ENCODE measurements around the gene KARS1.
"Not testable (repeated sequence)": the region's sequence is repeated elsewhere in the genome, so short reads cannot be mapped to it uniquely, and the experiment has no call there.

KARS1 gene

GRCh38 chr16:75624921-75625334 is 22.5 kb downstream of the KARS1 start:
- DNase-seq (ENCODE audit: low read depth) = no peak

DNA sequence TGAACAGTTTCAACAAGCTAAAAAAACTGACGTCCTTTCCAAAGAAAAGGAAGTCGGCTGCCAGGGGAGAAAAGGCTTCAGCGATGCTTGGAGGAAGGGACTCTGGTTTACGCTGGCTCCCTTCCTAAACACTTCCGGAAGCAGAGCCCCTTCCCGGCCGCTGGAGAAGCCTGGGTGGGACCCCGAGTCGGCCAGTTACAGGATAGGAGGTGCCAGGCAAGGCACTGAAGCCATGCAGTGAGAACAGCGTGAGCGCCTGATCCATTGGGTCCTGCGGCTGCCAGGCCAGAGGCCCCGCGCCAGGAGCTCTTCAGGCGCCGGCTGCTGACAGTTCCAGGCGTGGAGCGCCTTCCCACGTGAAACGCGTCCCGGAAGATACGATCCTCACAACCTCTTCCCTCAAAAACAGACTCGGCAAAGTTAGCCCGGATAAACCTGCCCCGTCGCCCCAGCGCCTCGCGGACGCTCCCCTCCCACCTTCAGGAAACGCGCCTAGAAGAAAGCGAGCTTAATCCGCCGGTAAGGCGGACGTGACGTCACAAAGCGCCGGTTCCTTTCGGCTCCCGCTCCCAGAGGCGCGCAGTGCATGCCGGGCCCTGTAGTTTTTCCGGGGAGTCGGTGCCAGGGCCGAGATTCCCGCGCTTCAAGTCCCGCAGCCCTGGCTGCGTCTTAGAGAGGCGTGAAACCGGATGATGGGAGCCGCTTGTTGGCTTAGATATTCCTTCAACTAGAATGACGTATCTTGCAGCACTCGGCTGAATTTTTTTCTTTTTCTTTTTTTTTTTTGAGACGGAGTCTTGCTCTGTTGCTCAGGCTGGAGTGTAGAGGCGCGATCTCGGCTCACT is 24.5 kb downstream of the KARS1 start, which contains the start of gene ADAT1:
ADAT1 (minus strand) TSS at position 521 of the 845 bp plus-strand sequence. CDS start 2,482 bp downstream, outside the sequence.
- peak; percentile 99 for DNase-seq (ENCODE audit: low read depth)

GRCh38 chr16:75621170-75621477 is 26.3 kb downstream of the KARS1 start:
- no peak for DNase-seq (ENCODE audit: low read depth)

- DNase-seq (ENCODE audit: low read depth) = peak; percentile 24
These were observed 26.9 kb downstream of the KARS1 start for GRCh38 chr16:75620326-75621169.

DNA sequence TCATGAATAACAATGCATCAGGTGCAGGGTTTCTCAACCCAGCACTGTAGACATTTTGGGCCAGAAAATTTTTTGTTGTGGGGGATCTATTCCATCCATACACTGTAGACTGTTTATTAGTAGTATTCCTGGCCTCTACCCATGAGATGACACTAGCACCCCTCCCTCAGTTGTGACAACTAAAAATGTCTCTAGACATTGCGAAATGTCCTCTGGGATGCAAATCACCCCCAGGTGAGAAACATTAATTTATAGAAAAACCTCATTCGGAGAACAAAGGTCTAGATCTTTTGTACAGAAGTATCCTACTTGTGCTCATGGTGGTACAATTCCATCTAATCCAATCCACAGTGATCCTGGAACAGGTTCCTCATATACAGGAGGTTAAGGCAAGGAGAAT is 28.7 kb downstream of the KARS1 start:
- no peak for DNase-seq (ENCODE audit: low read depth)

- no peak for DNase-seq (ENCODE audit: low read depth)
These were observed 30.3 kb downstream of the KARS1 start for GRCh38 chr16:75617121-75617520.

DNA sequence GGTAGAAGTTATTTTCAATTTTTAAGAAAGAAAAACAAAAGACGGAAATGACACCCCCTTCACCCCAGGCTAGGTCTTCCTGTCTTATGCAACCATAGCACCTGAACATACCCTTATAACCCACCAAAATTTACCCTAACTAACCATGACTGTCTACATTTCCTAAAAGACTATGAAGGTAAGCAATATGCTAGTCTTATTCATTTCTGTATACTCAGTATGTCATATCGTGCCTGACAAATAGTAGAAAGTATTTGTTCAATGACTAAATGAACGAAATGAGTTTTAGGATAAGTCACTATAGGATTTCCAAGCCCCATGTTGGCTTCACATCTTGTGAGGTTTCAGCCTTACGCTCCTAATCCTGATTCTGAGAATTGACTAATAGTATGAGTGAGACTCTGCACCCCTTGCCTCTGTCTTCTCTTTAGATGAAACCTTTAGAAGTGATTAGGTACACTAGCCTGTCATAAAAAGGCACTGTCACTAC is 30.9 kb downstream of the KARS1 start:
- DNase-seq (ENCODE audit: low read depth) = no peak

DNA sequence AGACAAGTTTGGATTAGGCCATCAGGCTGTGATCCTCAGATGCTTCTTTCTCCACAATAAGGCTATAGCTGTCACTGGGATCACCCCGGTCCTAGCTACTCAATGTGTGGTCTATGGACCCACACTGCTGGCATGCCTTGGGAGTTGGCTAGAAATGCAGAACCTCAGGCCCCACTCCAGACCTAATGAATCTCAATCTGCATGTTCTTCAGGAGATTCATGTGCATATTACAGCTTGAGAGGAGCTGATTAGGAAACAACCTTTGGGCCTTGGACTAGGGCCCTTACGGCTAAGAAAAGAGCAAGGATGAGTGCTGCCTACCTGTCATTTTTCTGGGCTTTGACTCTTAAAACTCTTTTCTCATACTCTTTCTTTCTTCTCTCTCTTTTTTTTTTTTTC is 31.8 kb downstream of the KARS1 start:
- no peak for DNase-seq (ENCODE audit: low read depth)

GRCh38 chr16:75614066-75614897 is 33.2 kb downstream of the KARS1 start:
- DNase-seq (ENCODE audit: low read depth) = no peak

- no peak for DNase-seq (ENCODE audit: low read depth)
These were observed 41.0 kb downstream of the KARS1 start for GRCh38 chr16:75606507-75606906.

DNA sequence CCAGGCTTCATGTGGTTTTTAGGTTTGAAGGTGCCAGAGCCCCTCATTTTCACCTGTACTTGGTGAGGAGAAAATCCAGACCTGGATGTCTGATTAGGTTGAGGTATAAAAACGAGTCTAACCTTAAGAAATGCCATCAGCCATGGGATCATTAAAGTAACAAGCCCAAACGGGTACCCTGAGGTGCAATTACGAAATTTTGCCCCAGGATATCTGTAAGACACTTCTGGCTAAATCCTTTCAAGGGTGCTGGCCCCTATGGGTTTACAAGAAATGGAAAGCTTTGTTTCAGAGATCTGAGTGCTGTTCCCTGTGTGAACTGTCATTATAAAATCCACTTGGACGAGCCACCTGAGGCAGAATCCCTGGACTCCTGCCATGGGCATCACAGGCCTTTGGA is 44.2 kb downstream of the KARS1 start:
- DNase-seq (ENCODE audit: low read depth) = no peak

DNA sequence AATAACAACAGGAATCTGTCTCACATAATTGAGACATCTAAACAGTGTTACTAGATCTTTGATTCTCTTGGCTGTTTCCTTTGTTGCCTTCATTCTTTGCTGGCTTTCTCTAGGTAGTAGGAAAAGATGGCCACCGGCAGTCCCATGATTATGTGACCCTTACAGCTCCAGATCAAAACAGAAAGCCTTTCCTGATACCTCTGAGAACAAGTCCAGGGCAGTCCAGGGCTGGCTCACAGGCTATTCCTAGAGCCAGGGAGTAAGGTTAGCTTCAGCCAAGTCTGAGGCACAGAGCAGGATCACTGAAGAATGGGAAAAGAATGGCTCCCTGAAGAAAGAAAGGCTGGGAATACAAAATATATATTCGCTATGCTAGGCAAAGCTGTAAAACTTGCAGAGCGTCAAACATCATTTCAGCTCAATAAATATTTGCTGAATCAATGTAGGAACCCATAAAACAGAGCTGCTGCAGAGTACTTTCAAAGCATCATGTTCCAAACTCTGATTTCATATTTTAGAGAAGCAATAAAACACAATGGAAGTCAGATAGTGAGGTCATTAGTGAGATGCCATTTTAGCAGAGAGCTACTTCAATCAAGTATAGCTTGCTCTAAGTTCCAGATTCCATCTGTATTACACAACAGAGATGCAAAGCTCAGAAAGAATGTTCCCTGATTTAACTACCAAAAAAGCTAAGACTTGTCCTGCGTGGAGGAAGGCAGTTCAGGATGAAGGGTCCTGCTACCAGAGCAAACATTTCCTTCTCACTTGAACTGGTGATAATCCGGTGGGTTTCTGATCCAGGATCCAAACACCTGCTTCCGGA is 47.8 kb downstream of the KARS1 start:
- DNase-seq (ENCODE audit: low read depth) = no peak

- no peak for DNase-seq (ENCODE audit: low read depth)
These were observed 53.3 kb downstream of the KARS1 start for GRCh38 chr16:75593825-75594820.

DNA sequence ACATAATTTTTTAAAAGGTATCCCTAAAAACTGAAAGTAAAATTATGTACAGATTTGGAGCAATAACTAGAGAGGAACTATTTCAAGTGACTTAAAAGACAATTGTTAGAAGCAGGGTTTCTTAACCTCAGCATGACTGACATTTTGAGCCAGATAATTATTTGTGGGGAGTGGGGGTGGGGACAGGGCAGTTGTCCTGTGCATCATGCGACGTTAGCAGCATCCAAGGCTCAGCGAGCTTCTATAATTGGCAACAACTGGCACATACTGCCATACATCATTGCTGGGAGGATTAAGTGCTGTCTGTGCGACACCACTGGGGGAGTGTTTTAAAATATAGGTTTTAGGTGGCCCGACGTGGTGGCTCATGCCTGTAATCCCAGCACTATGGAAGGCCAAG is 54.2 kb downstream of the KARS1 start:
- DNase-seq (ENCODE audit: low read depth) = no peak

DNA sequence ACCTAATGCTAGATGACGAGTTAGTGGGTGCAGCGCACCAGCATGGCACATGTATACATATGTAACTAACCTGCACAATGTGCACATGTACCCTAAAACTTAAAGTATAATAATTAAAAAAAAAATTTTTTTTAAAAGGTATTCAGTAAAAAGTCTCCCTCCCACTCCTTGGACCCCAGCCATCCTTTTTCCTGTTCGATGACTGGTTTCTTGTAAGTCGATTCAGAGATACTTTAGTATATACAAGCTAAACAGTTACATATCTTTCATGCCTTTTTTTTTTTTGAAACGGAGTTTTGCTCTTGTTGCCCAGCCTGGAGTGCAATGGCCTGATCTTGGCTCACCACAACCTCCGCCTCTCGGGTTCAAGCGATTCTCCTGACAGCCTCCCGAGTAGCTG is 55.5 kb downstream of the KARS1 start:
- DNase-seq (ENCODE audit: low read depth) = not testable (repeated sequence)

GRCh38 chr16:75590920-75591843 is 56.3 kb downstream of the KARS1 start:
- no peak for DNase-seq (ENCODE audit: low read depth)

DNA sequence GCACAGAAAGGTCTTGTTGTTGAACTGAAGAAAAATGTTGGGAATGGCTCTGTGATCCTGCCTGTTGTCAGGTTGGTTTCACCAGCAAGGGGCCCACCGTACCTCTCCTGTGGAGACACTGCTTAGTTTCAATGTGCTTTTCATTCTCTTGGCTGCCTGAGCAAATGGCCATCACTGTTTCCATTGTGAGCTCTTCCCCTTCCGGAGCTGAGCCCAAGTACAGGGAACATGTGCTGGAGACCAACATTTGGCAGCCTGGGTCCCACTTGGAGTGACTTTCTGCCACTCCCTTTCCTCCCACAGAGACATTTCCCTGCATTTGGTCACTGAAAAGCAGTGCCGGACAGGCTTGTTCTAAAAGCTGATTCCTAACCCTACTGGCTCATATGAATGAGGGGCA is 58.2 kb downstream of the KARS1 start:
- DNase-seq (ENCODE audit: low read depth) = no peak

DNA sequence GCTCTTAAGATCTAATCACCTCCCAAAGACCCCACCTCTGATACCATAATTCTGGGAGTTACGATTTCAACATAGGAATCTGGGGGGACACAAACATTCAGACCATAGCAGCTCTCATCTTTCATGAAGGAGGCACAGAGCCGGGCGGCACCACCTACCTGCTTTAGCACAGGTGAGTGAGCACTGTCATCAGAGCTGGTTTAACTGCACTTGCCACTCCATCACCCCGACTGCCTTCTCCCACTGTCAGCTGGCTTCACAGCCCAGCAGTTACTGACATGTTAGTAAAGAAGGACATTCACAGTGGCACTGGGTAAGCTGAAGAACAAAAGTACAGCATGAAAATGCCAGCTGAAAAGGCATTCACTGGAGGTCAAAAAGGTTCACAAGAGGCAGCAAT is 58.7 kb downstream of the KARS1 start:
- DNase-seq (ENCODE audit: low read depth) = no peak

DNA sequence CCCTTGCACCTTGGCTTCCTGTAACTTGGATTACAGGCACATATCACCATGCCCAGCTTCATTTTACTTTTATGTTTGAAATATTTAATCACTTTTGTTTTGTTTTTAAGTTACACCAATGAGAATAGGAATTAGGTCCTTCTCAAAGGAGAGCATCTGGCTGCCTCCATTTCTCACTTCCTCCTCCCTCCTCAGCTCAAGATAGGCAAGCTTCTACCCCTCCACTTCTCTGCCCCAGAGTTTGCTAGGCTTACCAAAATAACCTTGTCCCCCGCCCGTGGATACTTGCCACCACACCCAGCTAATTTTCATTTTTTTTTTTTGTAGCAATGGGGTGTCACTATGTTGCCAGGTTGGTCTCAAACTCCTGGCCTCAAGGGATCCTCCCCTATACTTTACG is 63.4 kb downstream of the KARS1 start:
- DNase-seq (ENCODE audit: low read depth) = no peak
